ENCODE data around the gene ZNF727.
"Not testable (repeated sequence)": the region's sequence is repeated elsewhere in the genome, so short reads cannot be mapped to it uniquely, and the experiment has no call there.

The ZNF727 gene

DNA sequence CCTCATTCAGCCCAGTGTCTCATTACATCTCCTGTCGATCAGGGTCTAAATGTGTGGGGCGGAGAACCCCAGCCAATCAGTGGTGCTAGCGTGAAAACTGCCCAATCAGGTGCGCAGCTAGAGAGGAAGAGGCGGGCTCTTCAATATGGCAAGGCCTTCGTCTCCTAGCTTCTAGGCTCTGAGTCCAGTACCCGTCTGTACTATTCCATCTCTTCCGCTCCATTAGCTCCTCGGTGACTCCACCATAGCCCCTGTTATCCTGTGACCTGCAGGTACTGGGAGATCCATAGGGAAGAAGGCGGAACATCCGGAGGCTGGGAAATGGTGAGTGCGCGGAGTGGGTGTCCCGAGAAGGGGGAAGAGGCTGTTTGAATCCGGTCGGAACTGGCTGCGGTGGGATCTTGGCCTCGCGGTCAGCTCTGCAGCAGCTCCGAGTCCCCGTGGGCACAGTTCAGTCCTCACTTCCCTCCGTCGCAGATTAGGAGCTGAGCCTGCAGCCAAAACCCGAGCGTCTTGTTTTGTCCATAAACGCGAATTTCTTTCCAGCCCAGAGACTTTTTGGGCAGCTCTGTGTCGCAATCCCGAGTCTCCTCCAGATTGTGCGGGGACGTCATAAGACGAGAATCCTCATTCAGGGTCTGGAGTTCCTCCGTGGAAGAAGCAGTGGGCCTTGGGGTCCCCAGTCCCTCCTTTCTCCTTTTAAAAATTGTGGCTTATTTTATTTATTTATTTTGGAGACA, at the start of gene ZNF727:
TSS of gene ZNF727 (plus strand) at position 134 of the 740 bp plus-strand sequence. CDS start at position 322, 188 bp downstream.
- DNase-seq (ENCODE audit: low read depth in 2 of 2), result peak in 1 of 2 donors; percentile 14

DNA sequence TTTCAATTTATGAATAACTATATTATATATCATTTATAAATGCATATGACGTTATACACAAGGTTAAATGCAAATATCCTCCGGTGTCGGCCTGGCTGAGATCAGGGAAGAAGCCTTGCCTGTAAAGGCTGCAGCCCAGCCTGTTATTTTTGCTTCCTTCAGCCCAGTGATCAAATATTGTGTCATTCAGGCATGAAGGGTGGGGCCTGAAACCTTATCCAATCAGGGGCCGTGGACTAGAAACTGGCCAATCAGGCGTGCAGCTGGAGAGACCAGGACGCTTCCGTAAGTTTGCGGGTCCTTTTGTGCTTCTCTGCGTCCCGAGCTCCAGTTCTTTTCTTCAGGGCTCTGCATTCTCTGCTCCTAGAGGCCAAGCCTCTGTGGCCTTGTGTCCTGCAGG, 46.7 kb upstream of the ZNF727 start, which contains the start of gene ZNF722:
TSS of gene ZNF722 (plus strand) at position 301 of the 400 bp plus-strand sequence. CDS start 113 bp downstream, outside the sequence.
- no peak for DNase-seq (ENCODE audit: low read depth in 2 of 2)

GRCh38 chr7:64015496-64015895, 29.7 kb upstream of the ZNF727 start:
- DNase-seq (ENCODE audit: low read depth in 2 of 2), result not testable (repeated sequence)

DNA sequence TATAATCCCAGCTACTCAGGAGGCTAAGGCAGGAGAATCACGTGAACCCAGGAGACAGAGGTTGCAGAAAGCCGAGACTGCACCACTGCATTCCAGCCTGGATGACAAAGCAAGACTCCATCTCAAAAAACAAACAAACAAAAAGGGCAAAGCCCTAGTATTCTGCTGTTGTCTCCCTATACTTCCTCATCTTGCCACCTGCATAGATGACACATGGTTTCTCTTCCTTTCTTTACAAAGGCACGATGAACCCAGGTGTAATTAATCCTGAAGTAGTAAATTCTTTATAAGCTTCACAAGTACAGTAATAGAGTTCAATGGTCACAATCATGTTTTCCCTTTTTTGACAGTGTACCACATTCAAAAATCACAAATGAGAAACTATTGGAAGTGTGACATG, 9.8 kb upstream of the ZNF727 start:
- DNase-seq (ENCODE audit: low read depth in 2 of 2), result no peak

- DNase-seq (ENCODE audit: low read depth in 2 of 2), result no peak
Measured at GRCh38 chr7:64037095-64037494, 8.1 kb upstream of the ZNF727 start.

GRCh38 chr7:64046041-64046389, 781 bp downstream of the ZNF727 start:
- no peak for DNase-seq (ENCODE audit: low read depth in 2 of 2)

DNA sequence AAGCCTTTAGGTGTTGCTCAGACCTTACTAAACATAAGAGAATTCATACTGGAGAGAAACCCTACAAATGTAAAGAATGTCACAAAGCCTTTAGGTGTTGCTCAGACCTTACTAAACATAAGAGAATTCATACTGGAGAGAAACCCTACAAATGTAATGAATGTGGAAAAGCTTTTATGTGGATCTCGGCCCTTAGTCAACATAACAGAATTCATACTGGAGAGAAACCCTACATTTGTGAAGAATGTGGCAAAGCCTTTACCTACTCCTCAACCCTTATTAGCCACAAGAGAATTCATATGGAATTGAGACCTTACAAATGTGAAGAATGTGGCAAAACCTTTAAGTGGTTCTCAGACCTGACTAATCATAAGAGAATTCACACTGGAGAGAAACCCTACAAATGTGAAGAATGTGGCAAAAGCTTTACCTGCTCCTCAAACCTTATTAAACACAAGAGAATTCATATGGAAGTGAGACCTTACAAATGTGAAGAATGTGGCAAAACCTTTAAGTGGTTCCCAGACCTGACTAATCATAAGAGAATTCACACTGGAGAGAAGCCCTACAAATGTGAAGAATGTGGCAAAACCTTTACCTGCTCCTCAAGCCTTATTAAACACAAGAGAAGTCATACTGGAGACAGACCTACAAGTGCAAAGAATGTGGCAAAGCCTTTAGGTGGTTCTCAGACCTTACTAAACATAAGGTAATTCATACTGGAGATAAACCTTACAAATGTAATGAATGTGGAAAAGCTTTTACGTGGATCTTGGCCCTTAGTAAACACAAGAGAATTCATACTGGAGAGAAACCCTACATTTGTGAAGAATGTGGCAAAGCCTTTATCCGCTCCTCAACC, 32.8 kb downstream of the ZNF727 start:
- not testable (repeated sequence) for DNase-seq (ENCODE audit: low read depth in 2 of 2)

- no peak for DNase-seq (ENCODE audit: low read depth in 2 of 2)
Measured at GRCh38 chr7:64078699-64078994, 33.4 kb downstream of the ZNF727 start.

GRCh38 chr7:64087501-64087900, 42.3 kb downstream of the ZNF727 start:
- DNase-seq (ENCODE audit: low read depth in 2 of 2), result no peak

DNA sequence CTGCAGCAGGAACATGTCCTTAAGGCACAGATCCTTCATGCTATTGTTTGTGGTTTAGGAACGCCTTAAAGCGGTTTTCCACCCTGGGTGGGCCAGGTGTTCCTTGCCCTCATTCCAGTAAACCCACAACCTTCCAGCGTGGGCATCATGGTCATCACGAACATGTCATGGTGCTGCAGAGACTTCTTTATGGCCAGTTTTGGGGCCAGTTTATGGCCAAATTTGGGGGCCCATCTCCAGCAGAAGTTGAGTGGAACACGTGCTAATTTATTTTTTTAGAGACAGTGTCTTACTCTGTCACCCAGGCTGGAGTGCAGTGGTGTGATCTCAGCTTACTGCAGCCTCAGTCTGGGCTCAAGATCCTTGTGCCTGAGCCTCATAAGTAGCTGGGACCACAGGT, 43.6 kb downstream of the ZNF727 start:
- not testable (repeated sequence) for DNase-seq (ENCODE audit: low read depth in 2 of 2)
